Activated CD4-positive, alpha-beta memory T cell treated with anti-CD3 and anti-CD28 coated beads for 36 hours (primary cell): ENCODE data around the gene SPTBN4. TPM values are rescaled to one million over a fixed set of nuclear protein-coding genes. Genes with fewer than 3 reads are reported as not detected.

Experiments used
- CTCF ChIA-PET: fragments of 350-600 bp; sonication (Branson Sonifier 250); formaldehyde crosslinking; loops from one replicate; lab custom pipeline; 2021; ENCODE audit warnings: antibody characterized with exemption, inconsistent platforms; lab: Charles Lee
- POLR2A ChIA-PET: fragments of 350-600 bp; sonication (Branson Sonifier 250); formaldehyde crosslinking; loops from one replicate; lab custom pipeline; 2021; ENCODE audit warnings: antibody characterized with exemption; lab: Charles Lee
- DNase-seq: peaks from one replicate; pipeline ENCODE4 v3.0.0-alpha.2; 2020
- H3K27ac Mint-ChIP-seq: one replicate; pipeline ENCODE4 v1.8.0; 2021; ENCODE audit warnings: mixed read lengths
- H3K27me3 Mint-ChIP-seq: one replicate; pipeline ENCODE4 v1.8.0; 2021; ENCODE audit warnings: mixed read lengths
- H3K36me3 Mint-ChIP-seq: one replicate; pipeline ENCODE4 v1.8.0; 2021; ENCODE audit warnings: mixed read lengths
- H3K4me1 Mint-ChIP-seq: one replicate; pipeline ENCODE4 v1.8.0; 2021; ENCODE audit warnings: low read depth, mixed read lengths
- H3K4me3 Mint-ChIP-seq: one replicate; pipeline ENCODE4 v1.8.0; 2021; ENCODE audit warnings: mild to moderate bottlenecking, mixed read lengths
- H3K9me3 Mint-ChIP-seq: one replicate; pipeline ENCODE4 v1.8.0; 2021; ENCODE audit warnings: mixed read lengths
- intact Hi-C: fragments of 100-400 bp; cut with micrococcal nuclease; formaldehyde crosslinking; loops from one replicate; pipeline ENCODE4 v1.15.1; 2023
- total RNA-seq, 2 experiments: library from RNA; stranded (reverse); gene quantifications; one replicate each; pipeline ENCODE4 v1.2.3, GENCODE V29; 2021

The SPTBN4 gene
- total RNA-seq, 2 experiments from 2014 or later, result 0.53 to 1.2 TPM

DNA sequence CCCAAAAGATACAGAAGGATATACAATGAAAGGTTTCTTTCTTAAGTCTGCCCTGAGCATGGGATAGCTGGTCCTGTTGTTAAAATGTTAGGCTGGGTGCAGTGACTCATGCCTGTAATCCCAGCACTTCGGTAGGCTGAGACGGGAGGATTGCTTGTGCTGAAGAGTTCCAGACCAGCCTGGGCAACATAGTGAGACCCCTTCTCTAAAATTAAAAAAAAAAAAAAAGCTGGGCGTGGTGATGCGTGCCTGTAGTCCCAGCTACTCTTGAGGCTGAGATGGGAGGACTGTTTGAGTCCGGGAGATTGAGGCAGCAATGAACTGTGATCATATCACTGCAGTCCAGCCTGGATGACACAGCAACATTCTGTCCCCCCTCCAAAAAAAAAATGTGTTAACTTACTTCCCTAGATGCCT lies 57.3 kb downstream of the SPTBN4 start:
- H3K27ac Mint-ChIP-seq, result no peak overlapping the region
- intact Hi-C loops, result loop anchor here (10.0 kb wide), 2 partner anchors 59 to 219 kb away; partner anchors contain the start of genes BLVRB and SPTBN4
- no peaks in the 10 kb centered on the region for H3K36me3 Mint-ChIP-seq
- ChIA-PET CTCF (interaction anchor here (1.0 to 2.1 kb wide), 9 partner anchors 9 to 219 kb away, joined by 3 to 19 read pairs (median 4); no protein-coding TSS in a partner anchor), POLR2A (interaction anchor here (0.5 kb wide), 1 partner anchor 8 kb away, joined by 3 read pairs; no protein-coding TSS in a partner anchor)
- peaks cover 2% of the 10 kb centered on the region for H3K4me1 Mint-ChIP-seq
- H3K9me3 Mint-ChIP-seq, result no peaks in the 10 kb centered on the region
- H3K27me3 Mint-ChIP-seq, result peaks cover 11% of the 10 kb centered on the region
- no peak overlapping the region for H3K4me3 Mint-ChIP-seq
- DNase-seq, result no peak

DNA sequence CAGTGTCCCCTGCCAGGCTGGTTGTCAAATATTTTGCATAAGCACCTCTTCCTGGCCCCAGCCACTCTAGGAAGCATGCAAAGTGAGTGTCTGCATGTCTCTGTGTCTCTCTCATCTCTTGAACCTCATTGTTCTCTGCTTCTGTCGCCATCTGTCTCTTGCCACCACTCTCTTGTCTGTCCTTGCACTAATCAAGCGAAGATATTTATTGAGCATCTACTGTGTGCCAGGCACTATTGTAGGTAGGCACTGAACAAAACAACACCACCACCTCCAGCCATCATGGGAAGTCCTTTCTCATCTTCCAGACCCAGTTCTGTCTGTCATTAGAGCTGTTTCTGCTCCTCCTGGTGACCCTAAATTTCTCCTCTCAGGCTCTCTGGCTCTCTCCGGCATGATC lies 57.9 kb downstream of the SPTBN4 start:
- H3K9me3 Mint-ChIP-seq, result no peaks in the 10 kb centered on the region
- H3K4me1 Mint-ChIP-seq, result peaks cover 3% of the 10 kb centered on the region
- ChIA-PET POLR2A (interaction anchor here (0.5 kb wide), 1 partner anchor 8 kb away, joined by 3 read pairs; no protein-coding TSS in a partner anchor), CTCF (interaction anchor here (1.0 to 2.1 kb wide), 5 partner anchors 8 to 110 kb away, joined by 4 to 19 read pairs (median 5); no protein-coding TSS in a partner anchor)
- no peak for DNase-seq
- intact Hi-C loops, result loop anchor here (10.0 kb wide), 2 partner anchors 60 to 220 kb away; partner anchors contain the start of genes BLVRB and SPTBN4
- H3K27ac Mint-ChIP-seq, result no peak overlapping the region
- no peaks in the 10 kb centered on the region for H3K36me3 Mint-ChIP-seq
- no peak overlapping the region for H3K4me3 Mint-ChIP-seq
- H3K27me3 Mint-ChIP-seq, result peaks cover 11% of the 10 kb centered on the region

DNA sequence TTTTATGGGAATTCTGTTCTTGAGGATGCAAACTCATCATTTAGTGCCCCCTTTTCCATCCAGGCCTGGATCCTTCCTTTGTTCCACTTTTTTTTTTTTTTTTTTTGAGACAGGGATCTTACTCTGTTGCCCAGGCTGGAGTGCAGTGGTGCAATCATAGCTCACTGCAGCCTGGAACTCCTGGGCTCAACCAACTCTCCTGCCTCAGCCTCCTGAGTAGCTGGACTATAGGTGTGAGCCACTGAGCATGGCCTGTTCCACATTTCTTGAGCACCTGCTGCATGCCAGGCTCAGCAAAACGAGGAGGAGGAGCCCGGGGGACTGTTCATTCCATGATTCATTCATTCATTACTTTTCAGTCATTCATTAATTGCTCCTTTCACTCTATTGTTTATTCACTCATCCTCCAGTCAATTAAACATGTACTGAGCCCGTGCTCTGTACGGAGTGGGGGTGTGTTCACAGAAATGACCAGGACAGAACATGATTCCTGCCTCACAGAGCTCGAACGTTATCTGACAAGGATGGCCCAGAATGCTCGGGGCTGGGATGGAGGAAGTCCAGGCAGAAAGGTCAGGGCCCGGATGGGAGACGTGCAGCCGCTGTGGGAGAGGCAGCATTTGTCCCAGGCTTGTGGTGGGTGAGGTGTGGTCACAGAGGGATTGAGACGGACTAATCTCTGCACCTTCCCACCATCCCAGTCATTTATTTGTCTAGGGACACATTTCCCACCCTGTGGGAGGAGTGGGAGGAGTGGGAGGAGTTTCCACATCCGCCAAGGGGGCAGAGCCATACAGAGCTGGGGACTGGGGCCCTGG lies 58.6 kb downstream of the SPTBN4 start:
- Mint-ChIP-seq H3K36me3 (no peaks in the 10 kb centered on the region), H3K27me3 (peaks cover 9% of the 10 kb centered on the region), H3K27ac (no peak overlapping the region), H3K9me3 (no peaks in the 10 kb centered on the region), H3K4me3 (no peak overlapping the region), H3K4me1 (peaks cover 5% of the 10 kb centered on the region)
- CTCF ChIA-PET, result interaction anchor here (0.6 to 2.1 kb wide), 4 partner anchors 31 to 379 kb away, joined by 3 to 19 read pairs (median 5); no protein-coding TSS in a partner anchor
- no peak for DNase-seq
- POLR2A ChIA-PET, result no interaction called here
- intact Hi-C loops, result loop anchor here (10.0 kb wide), 2 partner anchors 61 to 221 kb away; partner anchors contain the start of genes BLVRB and SPTBN4

DNA sequence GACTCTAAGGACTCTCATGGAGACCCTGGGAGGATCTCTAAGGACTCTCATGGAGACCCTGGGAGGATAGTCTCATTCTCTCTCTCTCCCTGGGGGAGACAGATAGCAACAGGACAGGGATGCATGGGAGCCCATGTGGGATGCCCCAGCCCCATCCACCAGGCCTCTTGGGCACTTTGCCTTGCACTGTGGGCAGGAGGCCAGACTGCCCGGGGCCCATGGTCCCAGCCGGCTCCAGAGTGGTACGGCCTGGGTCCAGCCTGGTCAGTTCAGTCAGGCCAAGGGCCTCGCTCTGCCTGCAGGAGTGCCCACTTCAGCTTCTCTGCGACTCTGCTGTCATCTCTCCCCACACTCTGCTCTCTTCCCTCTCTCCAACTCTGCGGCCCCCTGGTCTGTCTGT lies 61.3 kb downstream of the SPTBN4 start:
- Mint-ChIP-seq H3K36me3 (no peaks in the 10 kb centered on the region), H3K4me3 (no peak overlapping the region), H3K27ac (no peak overlapping the region), H3K9me3 (no peaks in the 10 kb centered on the region), H3K4me1 (peaks cover 11% of the 10 kb centered on the region), H3K27me3 (peaks cover 18% of the 10 kb centered on the region)
- ChIA-PET POLR2A (no interaction called here), CTCF (interaction anchor here (0.6 to 2.0 kb wide), 2 partner anchors 107 to 223 kb away, joined by 3 to 6 read pairs; no protein-coding TSS in a partner anchor)
- DNase-seq, result no peak
- intact Hi-C loops, result loop anchor here (2.0 to 10.0 kb wide), 3 partner anchors 63 to 223 kb away; partner anchors contain the start of genes BLVRB and SPTBN4

DNA sequence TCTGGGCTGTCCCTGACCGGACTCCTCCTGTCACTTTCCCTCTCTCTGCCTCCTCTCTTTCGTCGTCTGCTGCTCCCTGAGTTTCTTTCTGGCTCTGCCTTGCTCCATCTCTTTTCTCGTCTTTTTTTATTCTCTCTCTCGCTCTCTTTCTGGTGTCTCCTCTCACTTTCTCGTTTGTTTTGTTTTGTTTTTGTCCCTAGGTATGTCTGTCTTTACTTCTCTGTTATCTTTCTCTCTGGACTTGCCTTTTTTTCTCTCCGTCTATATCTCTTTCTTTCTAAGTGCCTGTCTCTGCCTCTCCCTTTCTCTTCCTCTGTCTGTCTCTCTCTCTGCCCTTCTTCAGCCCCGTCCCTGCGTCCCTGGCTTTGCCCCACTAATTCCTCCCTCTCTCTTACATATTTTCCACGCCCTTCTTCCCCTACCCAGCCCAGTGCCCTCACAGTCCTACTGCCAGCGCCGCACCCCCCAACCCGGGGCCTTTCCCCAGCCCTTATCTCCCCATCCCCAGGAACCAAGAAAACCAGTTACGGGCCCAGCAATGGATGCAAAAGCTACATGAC lies 61.8 kb downstream of the SPTBN4 start:
- Mint-ChIP-seq H3K27ac (no peak overlapping the region), H3K4me1 (peaks cover 11% of the 10 kb centered on the region), H3K36me3 (no peaks in the 10 kb centered on the region), H3K9me3 (no peaks in the 10 kb centered on the region), H3K4me3 (no peak overlapping the region), H3K27me3 (peaks cover 18% of the 10 kb centered on the region)
- ChIA-PET POLR2A (no interaction called here), CTCF (interaction anchor here (0.6 to 2.0 kb wide), 3 partner anchors 12 to 106 kb away, joined by 3 to 6 read pairs (median 4); no protein-coding TSS in a partner anchor)
- DNase-seq, result no peak
- intact Hi-C loops, result loop anchor here (1.0 to 10.0 kb wide), 4 partner anchors 64 to 224 kb away; partner anchors contain the start of genes BLVRB and SPTBN4

DNA sequence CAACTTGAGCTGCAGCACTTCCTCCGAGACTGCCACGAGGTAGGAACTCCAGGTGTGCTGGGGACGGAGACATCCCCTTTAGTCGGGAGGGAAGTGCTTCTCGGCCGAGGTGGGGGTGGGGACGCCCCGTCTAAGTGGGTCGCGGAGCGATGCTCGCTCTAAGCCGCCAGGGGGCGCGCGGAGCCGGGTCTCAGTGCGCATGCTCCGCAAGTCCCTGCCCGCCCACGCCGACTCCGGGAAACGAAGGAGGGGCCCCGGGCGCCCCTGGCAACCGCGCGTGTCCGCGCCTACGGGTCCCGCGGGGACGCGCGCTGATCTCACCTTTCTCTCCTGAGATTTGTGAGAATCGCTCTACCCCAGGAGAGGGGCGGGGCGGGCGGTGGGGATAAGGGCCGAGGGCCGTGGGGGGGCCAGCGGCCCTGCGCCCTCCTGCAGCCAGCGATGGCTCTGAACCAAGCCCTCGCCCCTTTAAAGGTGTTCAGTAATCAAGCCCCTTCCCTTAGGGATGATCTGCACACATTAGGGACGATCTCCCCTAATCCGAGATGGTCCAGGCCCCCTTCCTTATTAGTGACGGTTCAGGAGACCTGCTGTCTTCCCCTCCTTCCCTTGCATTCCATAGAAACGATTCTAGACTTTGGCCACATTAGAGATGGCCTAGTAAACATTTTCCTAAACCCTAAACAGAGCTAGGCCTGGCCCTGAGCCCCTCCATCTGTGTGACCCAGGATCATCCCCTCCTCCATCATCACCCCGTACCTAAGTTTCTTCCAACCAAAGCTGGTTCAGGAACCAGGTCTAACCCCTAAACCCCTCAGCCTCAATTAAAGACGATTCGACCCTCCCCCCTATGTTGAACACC lies 62.5 kb downstream of the SPTBN4 start:
- Mint-ChIP-seq H3K4me3 (peak overlapping the region; percentile 51), H3K4me1 (peaks cover 11% of the 10 kb centered on the region), H3K27me3 (peaks cover 18% of the 10 kb centered on the region), H3K27ac (peak overlapping the region; percentile 4), H3K36me3 (no peaks in the 10 kb centered on the region), H3K9me3 (no peaks in the 10 kb centered on the region)
- peak; percentile 94 for DNase-seq
- intact Hi-C loops, result loop anchor here (1.0 to 10.0 kb wide), 4 partner anchors 65 to 225 kb away; partner anchors contain the start of genes BLVRB and SPTBN4
- CTCF ChIA-PET, result interaction anchor here (0.6 to 2.0 kb wide), 5 partner anchors 12 to 473 kb away, joined by 3 to 6 read pairs (median 4); no protein-coding TSS in a partner anchor
- POLR2A ChIA-PET, result no interaction called here

DNA sequence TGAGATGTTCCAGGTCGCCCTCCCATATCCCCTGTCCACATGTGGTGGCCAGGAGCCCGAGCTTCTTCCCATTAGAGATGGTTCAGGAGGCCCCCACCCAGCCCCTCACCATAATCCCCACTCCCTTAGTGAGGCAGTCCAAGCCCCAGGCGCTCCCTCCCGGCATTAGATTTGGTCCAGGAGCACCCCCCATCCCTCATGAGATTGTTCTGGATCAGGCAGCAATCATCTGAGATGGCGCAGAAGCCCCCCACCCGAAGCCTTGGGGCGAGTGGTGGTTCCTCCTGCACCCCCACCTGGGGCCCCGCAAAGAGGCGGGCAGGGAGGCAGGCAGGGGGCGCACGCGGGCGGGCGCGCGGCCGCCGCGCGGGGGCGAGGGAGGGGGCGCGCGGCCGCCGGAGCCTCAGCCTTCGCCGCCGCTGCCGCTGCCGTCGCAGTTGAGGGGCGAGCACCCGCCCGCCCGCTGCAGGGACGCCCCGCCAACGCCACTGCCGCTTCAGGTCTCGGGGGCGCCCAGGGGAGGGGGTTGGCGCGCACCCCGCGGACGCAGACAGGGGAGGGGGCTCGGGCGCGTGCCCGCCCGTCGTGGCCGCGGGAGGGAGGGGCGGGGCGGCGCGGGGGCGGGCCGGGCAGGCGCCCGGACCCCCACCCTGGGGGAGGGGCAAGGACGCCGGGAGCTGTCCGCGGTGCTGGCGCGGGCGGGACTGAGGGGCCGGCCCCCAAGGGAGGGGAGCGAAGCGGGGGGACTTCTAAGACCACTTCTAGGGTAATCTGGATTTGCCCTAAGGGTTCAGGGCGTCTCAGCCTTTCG lies 63.5 kb downstream of the SPTBN4 start:
- no peaks in the 10 kb centered on the region for H3K9me3 Mint-ChIP-seq
- ChIA-PET POLR2A (no interaction called here), CTCF (interaction anchor here (0.6 to 2.0 kb wide), 2 partner anchors 105 to 473 kb away, joined by 4 to 6 read pairs; no protein-coding TSS in a partner anchor)
- peaks cover 11% of the 10 kb centered on the region for H3K4me1 Mint-ChIP-seq
- DNase-seq, result peak; percentile 34
- H3K27me3 Mint-ChIP-seq, result peaks cover 20% of the 10 kb centered on the region
- H3K4me3 Mint-ChIP-seq, result no peak overlapping the region
- intact Hi-C loops, result no loop called here
- no peak overlapping the region for H3K27ac Mint-ChIP-seq
- H3K36me3 Mint-ChIP-seq, result no peaks in the 10 kb centered on the region

DNA sequence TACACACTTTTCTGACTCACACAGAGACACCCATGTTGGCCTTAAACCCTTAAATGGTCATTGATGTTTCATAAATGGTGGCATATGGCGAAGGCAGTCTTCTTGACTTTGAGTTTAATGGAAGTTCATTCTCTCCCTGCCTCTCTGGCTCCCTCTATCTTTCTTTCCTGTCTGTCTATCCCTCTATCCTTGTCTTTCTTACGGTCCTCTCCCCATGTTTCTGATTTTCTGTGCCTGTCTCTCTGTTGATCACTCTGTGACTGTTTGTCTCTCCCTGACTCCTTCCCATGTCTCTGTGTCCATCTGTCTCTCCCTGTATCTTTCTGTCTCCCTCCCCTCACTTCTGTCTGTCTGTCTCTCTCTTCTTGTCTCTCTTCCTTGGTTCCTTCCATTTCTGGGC lies 66.7 kb downstream of the SPTBN4 start:
- H3K4me3 Mint-ChIP-seq, result no peak overlapping the region
- POLR2A ChIA-PET, result no interaction called here
- H3K4me1 Mint-ChIP-seq, result peaks cover 11% of the 10 kb centered on the region
- CTCF ChIA-PET, result interaction anchor here (1.0 to 1.7 kb wide), 4 partner anchors 8 to 101 kb away, joined by 3 to 10 read pairs (median 5); no protein-coding TSS in a partner anchor
- H3K27ac Mint-ChIP-seq, result no peak overlapping the region
- H3K27me3 Mint-ChIP-seq, result peaks cover 20% of the 10 kb centered on the region
- intact Hi-C loops, result no loop called here
- no peaks in the 10 kb centered on the region for H3K36me3 Mint-ChIP-seq
- DNase-seq, result no peak
- no peaks in the 10 kb centered on the region for H3K9me3 Mint-ChIP-seq

DNA sequence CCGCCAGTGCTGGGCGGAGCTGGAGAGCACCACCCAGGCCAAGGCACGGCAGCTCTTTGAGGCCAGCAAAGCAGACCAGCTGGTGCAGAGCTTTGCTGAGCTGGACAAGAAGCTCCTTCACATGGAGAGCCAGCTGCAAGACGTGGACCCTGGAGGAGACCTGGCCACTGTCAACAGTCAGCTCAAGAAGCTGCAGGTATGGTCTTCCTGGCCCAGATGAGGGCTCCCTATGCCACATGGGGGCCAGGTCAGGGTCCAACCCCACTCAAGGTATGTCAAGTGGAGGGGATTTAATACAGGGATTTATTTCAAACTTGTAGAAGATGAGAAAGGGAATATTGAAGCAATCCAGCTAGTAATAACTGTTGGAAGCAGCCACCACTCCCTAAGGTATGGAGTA lies 67.3 kb downstream of the SPTBN4 start:
- DNase-seq, result no peak
- intact Hi-C loops, result no loop called here
- Mint-ChIP-seq H3K36me3 (no peaks in the 10 kb centered on the region), H3K27ac (no peak overlapping the region), H3K27me3 (peaks cover 22% of the 10 kb centered on the region), H3K4me1 (peaks cover 11% of the 10 kb centered on the region), H3K4me3 (no peak overlapping the region), H3K9me3 (no peaks in the 10 kb centered on the region)
- ChIA-PET CTCF (interaction anchor here (1.7 kb wide), 1 partner anchor 101 kb away, joined by 10 read pairs; no protein-coding TSS in a partner anchor), POLR2A (no interaction called here)

DNA sequence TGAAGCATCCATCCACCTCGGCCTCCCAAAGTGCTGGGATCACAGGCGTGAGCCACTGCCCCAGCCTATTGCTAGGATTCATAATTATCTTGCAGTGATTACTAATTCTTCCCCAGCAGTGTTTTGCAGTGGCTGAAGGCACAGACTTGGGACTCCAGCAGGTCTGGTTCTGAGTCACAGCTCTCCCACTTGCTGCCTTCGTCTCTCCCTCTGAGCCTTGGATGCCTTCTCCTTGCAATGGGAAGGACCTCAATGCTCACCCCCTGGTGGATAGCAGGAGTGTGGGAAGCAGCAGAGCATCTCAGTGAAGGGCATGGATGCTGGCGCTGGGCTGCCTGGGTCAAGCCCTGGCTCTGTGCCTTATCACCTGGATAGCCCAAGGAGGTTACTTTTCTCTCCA lies 72.3 kb downstream of the SPTBN4 start:
- no peaks in the 10 kb centered on the region for H3K9me3 Mint-ChIP-seq
- no peaks in the 10 kb centered on the region for H3K4me1 Mint-ChIP-seq
- H3K4me3 Mint-ChIP-seq, result no peak overlapping the region
- ChIA-PET POLR2A (no interaction called here), CTCF (no interaction called here)
- peaks cover 4% of the 10 kb centered on the region for H3K27me3 Mint-ChIP-seq
- no peak for DNase-seq
- H3K27ac Mint-ChIP-seq, result no peak overlapping the region
- intact Hi-C loops, result no loop called here
- H3K36me3 Mint-ChIP-seq, result no peaks in the 10 kb centered on the region
